Measurements from ENCODE around the gene HABP2.

- TF ChIP-seq CTCF (IDR thresholded peaks at IDR 0.05; ENCODE audit: low read depth, low read length, missing input control) (no peak), HNF4A (conservative IDR thresholded peaks at IDR 0.05) (peak; percentile 57 to 68), REST (IDR thresholded peaks at IDR 0.05) (peak; percentile 49), YY1 (IDR thresholded peaks at IDR 0.05) (peak; percentile 53), ATF3 (IDR thresholded peaks at IDR 0.05) (no peak), MAX (IDR thresholded peaks at IDR 0.05) (no peak), SP1 (IDR thresholded peaks at IDR 0.05) (peak; percentile 74), RAD21 (IDR thresholded peaks at IDR 0.05) (peak; percentile 4 to 10), JUND (IDR thresholded peaks at IDR 0.05) (peak in 1 of 2 donors; percentile 48), TAF1 (conservative IDR thresholded peaks at IDR 0.05) (no peak), RXRA (IDR thresholded peaks at IDR 0.05) (peak; percentile 63 to 69)
Measured at GRCh38 chr10:113550365-113550764, 2.5 kb upstream of the HABP2 start.
